Stomach (tissue), 9 donors: ENCODE data around the gene HDAC10. TPM values are rescaled to one million over a fixed set of nuclear protein-coding genes. Genes with fewer than 3 reads are reported as not detected.
A peak's percentile ranks its signal among the peaks of the same experiment; 100 is the strongest.

ENCODE experiments used
- DNase-seq, 2 donors: peaks; one replicate each; pipeline versions ENCODE4 v3.0.0 to v3.0.0-alpha.2; 2013 to 2019
- H3K27ac ChIP-seq, 5 donors: fragments of 200-600 bp in 4 of 5; sonication (generic) in 4 of 5; one replicate each; pipeline ENCODE4 v1.5.1; 2013 to 2019; ENCODE audit warnings: mild to moderate bottlenecking in 1 of 5, moderate library complexity in 1 of 5
- H3K27me3 ChIP-seq, 3 donors: fragments of 200-600 bp; sonication (generic); one replicate each; pipeline ENCODE4 v1.5.1; 2017 to 2019; ENCODE audit warnings: mixed run types in 1 of 3
- H3K36me3 ChIP-seq, 4 donors: fragments of 200-600 bp; sonication (generic); 1 replicate in 3 of 4; 2 replicates in 1 of 4; pipeline ENCODE4 v1.5.1; 2016 to 2019
- H3K4me1 ChIP-seq, 4 donors: fragments of 200-600 bp; sonication (generic); one replicate each; pipeline ENCODE4 v1.5.1; 2016 to 2019
- H3K4me3 ChIP-seq, 4 donors: fragments of 200-600 bp; sonication (generic) in 3 of 4; one replicate each; pipeline ENCODE4 v1.5.1; 2016 to 2019; ENCODE audit warnings: mild to moderate bottlenecking in 1 of 4
- H3K9me3 ChIP-seq, 4 donors: fragments of 200-600 bp; sonication (generic); one replicate each; pipeline ENCODE4 v1.5.1; 2016 to 2019
- EP300 ChIP-seq: sonication (generic); formaldehyde crosslinking; IDR thresholded peaks from one replicate; pipeline ENCODE4 v1.6.1; 2017; ENCODE audit warnings: antibody characterized with exemption
- POLR2A ChIP-seq, 4 donors: fragments of 450-650 bp; IDR thresholded peaks; one replicate each; pipeline ENCODE4 v1.6.1; 2016; ENCODE audit warnings: antibody characterized with exemption in 4 of 4, control low read depth in 2 of 4, mild to moderate bottlenecking in 1 of 4, moderate library complexity in 1 of 4
- POLR2AphosphoS5 ChIP-seq, 3 donors: sonication (generic); formaldehyde crosslinking; IDR thresholded peaks; one replicate each; pipeline ENCODE4 v1.6.1; 2016; ENCODE audit warnings: antibody characterized with exemption in 3 of 3
- WGBS, 5 donors: extraction: QIAGEN DNeasy Blood & Tissue Kit in 3 of 5; methylation state at CpG; one replicate each; pipeline versions ENCODE4 v1.1.5 to v1.1.7; 2013 to 2018; 5-methylcytosine and 5-hydroxymethylcytosine counted together
- intact Hi-C: fragments of 100-400 bp; cut with DNase I; formaldehyde crosslinking; loops from one replicate; pipeline ENCODE4 v1.15.1; 2023; ENCODE audit warnings: low total_unique reads
- polyA plus RNA-seq, 3 donors: library from polyadenylated mRNA; stranded (reverse); fragments of 200-250 nt; gene quantifications; one replicate each; pipeline ENCODE4 v1.2.3, GENCODE V29; 2013
- total RNA-seq, 5 donors: library from RNA; depleted of rRNA; stranded (reverse); fragments of >200 nt; gene quantifications; one replicate each; pipeline versions ENCODE4 v1.1.0 to v1.2.3, GENCODE V29; 2014 to 2016
- TF ChIP-seq, protein P1 (sequence below), 7 experiments: fragments of 450-650 bp in 4 of 7; fragments of 200-600 bp in 3 of 7; sonication (generic) in 3 of 7; IDR thresholded peaks; one replicate each; pipeline ENCODE4 v1.5.1; 2016 to 2019; ENCODE audit warnings: antibody characterized with exemption in 7 of 7, control low read depth in 2 of 7, mild to moderate bottlenecking in 1 of 7
- donor health status: healthy with polysubstance abuse.
- donor health status: Bipolar disorder and iron deficiency.
- donor health status: healthy.

HDAC10 gene
- total and polyA plus RNA-seq, 8 donors, result 15.4 to 156 (median 41.8) TPM

DNA sequence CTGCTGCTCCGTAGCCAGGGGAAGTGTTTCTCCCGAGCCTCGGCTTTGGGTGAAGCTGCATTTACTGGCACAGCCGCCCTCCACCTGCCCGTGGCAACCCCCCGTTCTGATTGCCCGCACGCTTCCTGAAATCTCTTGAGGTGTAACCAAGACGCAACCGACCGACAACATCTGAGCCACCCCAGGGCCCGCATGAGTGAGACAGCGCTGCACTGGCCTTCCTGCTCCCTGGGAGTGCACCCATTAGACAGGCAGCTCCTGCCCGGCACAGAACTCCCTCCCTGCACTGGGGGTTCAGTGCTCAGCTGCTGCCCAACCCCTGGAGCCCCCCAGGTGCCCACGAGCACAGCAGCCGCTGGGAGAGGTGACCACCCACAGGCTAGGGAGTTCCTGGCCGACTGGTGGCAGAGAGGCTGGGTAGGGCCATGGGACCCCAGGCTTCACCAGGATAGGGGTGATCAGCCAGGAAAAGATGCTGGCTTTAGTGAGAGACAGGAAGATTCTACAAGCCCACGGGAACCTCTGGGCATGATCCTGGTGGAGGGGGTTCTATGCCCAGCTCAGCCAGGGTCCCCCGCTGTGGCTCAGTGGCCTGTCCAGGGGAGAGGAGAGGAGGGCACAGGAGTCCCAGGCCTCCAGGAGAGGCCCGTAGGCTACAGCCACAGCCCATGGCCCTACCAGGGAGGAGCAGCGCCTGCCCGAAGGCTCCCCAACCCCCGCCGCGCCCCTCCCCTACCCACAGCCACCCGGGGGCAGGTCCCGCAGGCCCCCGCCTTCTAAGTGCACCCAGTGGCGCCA, 41.8 kb upstream of the HDAC10 start:
- intact Hi-C loops, result no loop called here
- Histone ChIP-seq H3K4me3 (peak overlapping the region; percentile 27 to 45 (median 38)), H3K27ac (peak overlapping the region; percentile 94 to 96 (median 95)), H3K36me3 (peaks cover 28 to 40% (median 34%) of the 10 kb centered on the region in 4 donors), H3K9me3 (no peaks in the 10 kb centered on the region), H3K4me1 (peaks cover 82 to 100% (median 97%) of the 10 kb centered on the region in 4 donors), H3K27me3 (peaks cover 0 to 6% (median 0%) of the 10 kb centered on the region in 3 donors)
- WGBS, 5 donors, result 14 to 27% (median 24%) methylated on average over 19 to 29 of the region's 29 CpGs
- TF ChIP-seq EP300 (no peak), POLR2AphosphoS5 (IDR thresholded peaks at IDR 0.05) (no peak), POLR2A (IDR thresholded peaks at IDR 0.05) (no peak)
- TF ChIP-seq, protein P1, sequence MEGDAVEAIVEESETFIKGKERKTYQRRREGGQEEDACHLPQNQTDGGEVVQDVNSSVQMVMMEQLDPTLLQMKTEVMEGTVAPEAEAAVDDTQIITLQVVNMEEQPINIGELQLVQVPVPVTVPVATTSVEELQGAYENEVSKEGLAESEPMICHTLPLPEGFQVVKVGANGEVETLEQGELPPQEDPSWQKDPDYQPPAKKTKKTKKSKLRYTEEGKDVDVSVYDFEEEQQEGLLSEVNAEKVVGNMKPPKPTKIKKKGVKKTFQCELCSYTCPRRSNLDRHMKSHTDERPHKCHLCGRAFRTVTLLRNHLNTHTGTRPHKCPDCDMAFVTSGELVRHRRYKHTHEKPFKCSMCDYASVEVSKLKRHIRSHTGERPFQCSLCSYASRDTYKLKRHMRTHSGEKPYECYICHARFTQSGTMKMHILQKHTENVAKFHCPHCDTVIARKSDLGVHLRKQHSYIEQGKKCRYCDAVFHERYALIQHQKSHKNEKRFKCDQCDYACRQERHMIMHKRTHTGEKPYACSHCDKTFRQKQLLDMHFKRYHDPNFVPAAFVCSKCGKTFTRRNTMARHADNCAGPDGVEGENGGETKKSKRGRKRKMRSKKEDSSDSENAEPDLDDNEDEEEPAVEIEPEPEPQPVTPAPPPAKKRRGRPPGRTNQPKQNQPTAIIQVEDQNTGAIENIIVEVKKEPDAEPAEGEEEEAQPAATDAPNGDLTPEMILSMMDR (IDR thresholded peaks at IDR 0.05), result no peak
- DNase-seq, result no peak

DNA sequence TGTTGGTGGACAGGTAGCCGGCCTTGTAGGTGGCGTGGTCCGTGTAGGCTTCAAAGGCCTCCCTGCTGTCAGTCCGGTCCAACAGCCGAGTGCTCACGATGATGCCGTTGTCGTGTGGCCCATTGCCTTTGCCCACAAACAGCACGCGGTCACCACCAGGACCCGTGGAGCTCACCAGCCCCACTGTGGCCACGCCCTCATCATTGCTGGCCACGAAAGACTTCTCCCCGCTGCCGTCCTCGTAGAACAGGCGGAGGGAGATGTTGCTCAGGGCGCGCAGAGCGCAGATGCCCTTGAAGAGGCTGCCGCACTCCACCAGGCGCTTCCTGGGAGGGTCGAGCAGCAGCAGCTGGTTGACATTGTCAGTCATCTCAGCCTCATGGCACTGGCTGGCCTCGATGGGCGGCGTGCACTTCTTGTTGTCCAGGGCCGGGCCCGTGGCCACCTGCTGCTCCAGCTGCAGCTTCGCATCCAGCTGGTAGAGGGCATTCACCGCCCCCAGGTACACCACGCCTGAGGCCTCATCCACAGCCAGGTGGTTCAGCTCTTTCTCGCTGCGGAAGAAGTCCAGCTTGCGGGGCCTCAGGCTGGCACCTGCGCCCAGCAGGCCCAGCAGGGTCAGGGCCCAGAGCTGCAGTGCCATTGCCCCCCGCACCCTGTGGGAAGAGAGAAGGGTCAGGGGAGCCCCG, 39.0 kb upstream of the HDAC10 start:
- intact Hi-C loops, result no loop called here
- Histone ChIP-seq H3K27me3 (peaks cover 0 to 6% (median 0%) of the 10 kb centered on the region in 3 donors), H3K4me1 (peaks cover 78 to 94% (median 90%) of the 10 kb centered on the region in 4 donors), H3K36me3 (peaks cover 50 to 64% (median 58%) of the 10 kb centered on the region in 4 donors), H3K27ac (peak overlapping the region; percentile 94 to 96 (median 95)), H3K9me3 (no peaks in the 10 kb centered on the region), H3K4me3 (no peak overlapping the region)
- DNase-seq, result no peak
- no peak for TF ChIP-seq EP300
- no peak for TF ChIP-seq POLR2A (IDR thresholded peaks at IDR 0.05)
- TF ChIP-seq, protein P1 (IDR thresholded peaks at IDR 0.05), result no peak
- no peak for TF ChIP-seq POLR2AphosphoS5 (IDR thresholded peaks at IDR 0.05)
- WGBS, 5 donors, result 62 to 75% (median 72%) methylated on average over 24 to 37 of the region's 37 CpGs

DNA sequence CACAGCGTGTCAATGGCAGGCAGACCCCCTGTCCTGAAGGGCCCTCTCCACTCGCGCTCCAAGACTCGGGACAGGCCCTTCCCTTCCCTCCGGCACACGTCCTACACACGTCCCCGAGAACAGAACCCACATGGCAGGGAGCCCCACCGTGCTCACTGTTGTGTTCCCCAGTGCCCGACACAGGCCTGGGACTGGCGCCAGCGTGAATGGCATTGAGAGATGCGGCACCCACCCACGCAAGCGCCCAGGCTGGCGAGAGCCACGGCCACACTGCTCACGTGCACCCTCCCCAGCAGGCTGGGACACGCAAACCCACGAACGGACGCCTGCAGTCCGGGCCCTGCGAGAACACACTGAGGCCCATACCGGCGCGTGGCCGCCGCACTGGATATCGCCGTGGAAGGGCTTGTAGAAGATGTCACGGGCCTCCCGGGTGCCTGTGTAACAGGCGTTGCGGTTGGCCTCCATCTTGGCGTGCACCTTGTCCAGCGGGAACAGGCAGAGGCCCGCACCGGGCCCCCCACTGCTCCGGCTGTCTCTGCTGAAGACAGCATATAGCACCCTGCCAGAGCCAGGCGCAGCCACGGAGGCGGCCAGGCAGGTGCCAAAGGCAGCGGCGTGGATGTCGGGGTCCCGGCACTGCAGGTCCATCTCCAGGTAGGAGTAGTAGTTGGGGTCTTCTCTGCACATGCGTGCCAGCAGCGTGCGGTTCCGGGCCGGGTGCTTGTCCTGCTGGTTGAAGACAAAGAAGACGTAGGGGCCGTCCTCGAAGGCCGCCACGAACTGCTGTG, 38.3 kb upstream of the HDAC10 start:
- intact Hi-C loops, result no loop called here
- H3K36me3 ChIP-seq, result peaks cover 56 to 71% (median 64%) of the 10 kb centered on the region in 4 donors
- WGBS, 5 donors, result 77 to 89% (median 85%) methylated on average over 33 to 57 of the region's 57 CpGs
- no peaks in the 10 kb centered on the region for H3K9me3 ChIP-seq
- no peak for TF ChIP-seq POLR2A (IDR thresholded peaks at IDR 0.05)
- TF ChIP-seq, protein P1 (IDR thresholded peaks at IDR 0.05), result no peak
- no peak for TF ChIP-seq POLR2AphosphoS5 (IDR thresholded peaks at IDR 0.05)
- TF ChIP-seq EP300, result no peak
- no peak for DNase-seq
- H3K4me1 ChIP-seq, result peaks cover 75 to 93% (median 88%) of the 10 kb centered on the region in 4 donors
- no peak overlapping the region for H3K4me3 ChIP-seq
- peaks cover 0 to 6% (median 0%) of the 10 kb centered on the region in 3 donors for H3K27me3 ChIP-seq
- H3K27ac ChIP-seq, result peak overlapping the region; percentile 87 to 95 (median 95)

DNA sequence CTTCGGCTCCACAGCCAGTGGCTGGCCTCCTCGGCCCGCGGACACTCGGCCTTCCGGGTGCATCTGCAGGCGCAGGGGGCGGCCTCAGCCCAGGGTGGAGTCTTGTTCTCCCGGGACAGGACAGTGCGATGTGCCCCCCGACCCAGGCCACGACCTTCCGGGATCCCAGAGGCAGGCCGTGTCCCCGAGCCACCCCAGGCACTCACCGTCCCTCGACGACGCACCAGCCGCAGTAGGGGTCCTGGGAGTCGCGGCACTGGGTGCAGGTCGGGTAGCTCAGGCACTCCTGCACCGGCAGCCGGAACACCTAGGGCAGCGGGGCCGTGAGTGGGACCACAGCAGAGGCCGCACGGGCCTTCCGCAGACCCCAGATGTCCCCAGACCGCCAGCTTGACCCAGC, 36.7 kb upstream of the HDAC10 start:
- H3K4me3 ChIP-seq, result no peak overlapping the region
- H3K4me1 ChIP-seq, result peaks cover 70 to 91% (median 84%) of the 10 kb centered on the region in 4 donors
- intact Hi-C loops, result no loop called here
- DNase-seq, result no peak
- no peaks in the 10 kb centered on the region for H3K27me3 ChIP-seq
- TF ChIP-seq POLR2A (IDR thresholded peaks at IDR 0.05) (no peak), EP300 (no peak), POLR2AphosphoS5 (IDR thresholded peaks at IDR 0.05) (no peak)
- TF ChIP-seq, protein P1 (IDR thresholded peaks at IDR 0.05), result no peak
- H3K36me3 ChIP-seq, result peaks cover 70 to 87% (median 80%) of the 10 kb centered on the region in 4 donors
- 90 to 94% (median 93%) methylated on average over 16 to 31 of the region's 31 CpGs for WGBS, 5 donors
- H3K27ac ChIP-seq, result peak overlapping the region; percentile 87 to 95 (median 94)
- no peaks in the 10 kb centered on the region for H3K9me3 ChIP-seq
